GM19397 (cell line): ENCODE measurements around the gene KIF6.

Experiments
- ATAC-seq: cut with Tn5 transposase; IDR thresholded peaks from one replicate; pipeline ENCODE4 v1.9.1; 2021; ENCODE audit warnings: mild to moderate bottlenecking, moderate library complexity; ENCODE audit not compliant: unreplicated experiment

The KIF6 gene

DNA sequence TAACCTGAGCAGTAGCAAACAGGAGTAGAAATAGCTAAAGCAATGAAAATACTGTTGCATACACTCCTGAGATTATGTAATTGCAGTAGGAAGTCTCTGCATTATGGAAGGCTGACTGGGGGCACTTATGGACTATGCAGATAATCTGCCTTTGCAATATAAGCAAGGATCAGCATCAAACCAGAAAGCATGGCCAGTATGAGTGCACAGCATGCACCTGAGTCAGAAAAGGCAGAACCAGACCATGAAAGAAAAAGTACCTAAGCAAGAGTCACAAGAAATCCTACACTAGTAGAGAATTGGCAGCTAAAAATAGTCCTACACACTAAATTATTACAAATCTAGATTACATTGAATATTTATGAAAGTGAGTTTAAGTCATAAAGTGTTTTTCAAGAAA, 164.3 kb downstream of the KIF6 start:
- ATAC-seq, result no peak

DNA sequence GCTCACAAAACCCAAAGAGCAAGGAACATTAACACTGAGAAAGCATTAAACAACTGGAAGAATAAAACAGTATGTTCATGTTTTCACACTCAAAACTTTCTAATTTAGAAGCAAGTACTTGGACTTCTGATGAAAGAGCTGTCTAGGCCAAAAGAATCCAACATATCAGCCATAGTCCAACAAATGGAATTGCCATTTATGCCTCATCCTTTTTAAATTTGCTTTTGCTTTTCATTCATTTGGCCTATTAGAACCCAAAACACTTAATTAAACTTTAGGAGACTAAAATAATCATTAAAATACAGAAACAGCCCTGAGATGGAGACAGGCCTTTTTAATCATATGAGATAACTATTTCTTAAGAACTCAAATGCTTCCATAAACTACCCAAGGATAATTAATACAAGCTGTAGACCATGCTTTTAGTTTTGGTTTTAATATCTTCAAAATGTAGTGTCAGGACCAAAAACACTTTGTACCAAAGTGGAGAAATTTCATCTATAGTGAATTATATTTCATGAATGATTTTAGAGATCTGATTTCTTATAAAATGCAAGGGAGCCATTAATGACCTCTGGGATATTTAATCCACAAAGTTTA, 166.5 kb downstream of the KIF6 start:
- no peak for ATAC-seq

GRCh38 chr6:39558079-39558478, 167.1 kb downstream of the KIF6 start:
- ATAC-seq, result no peak

GRCh38 chr6:39555136-39555535, 170.1 kb downstream of the KIF6 start:
- no peak for ATAC-seq

GRCh38 chr6:39553860-39554802, 171.1 kb downstream of the KIF6 start:
- ATAC-seq, result no peak

DNA sequence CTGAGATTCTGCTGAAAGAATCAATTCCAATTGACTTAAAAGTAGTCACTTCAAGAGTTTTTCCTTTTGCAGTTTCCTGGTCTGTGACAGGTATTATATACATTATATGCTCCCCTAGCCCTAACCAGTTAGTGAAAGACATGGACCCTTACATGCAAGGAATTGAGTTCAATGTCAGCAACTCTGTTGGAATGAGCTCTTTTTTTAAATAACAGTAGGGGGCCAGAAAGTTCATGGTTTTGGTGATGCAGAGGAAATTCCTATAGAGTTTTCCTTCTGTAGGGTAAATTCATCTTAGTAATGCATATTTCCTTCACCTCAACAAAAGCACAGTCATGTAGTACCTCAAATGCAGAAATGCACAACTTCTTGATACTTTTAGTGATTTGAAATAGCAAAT, 172.2 kb downstream of the KIF6 start:
- ATAC-seq, result no peak

DNA sequence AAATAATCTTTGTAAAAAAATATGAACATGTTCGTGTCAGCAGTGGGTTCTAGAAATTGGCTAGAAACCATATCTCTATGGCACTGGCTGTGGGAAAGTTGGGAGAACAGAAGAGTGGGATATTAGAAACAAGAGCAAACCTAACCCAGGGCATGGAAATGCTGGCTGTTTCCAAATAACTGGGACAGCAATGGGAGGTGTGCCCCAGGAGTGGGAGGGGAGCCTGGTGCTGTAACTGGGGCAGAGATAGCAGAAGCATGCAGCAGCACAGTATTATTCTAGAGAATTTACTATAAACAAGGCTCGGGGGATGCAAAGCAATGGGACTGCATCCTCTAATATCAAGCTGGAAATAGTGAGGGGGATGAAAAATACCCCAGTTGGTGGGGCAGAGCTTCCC, 175.0 kb downstream of the KIF6 start:
- ATAC-seq, result no peak

DNA sequence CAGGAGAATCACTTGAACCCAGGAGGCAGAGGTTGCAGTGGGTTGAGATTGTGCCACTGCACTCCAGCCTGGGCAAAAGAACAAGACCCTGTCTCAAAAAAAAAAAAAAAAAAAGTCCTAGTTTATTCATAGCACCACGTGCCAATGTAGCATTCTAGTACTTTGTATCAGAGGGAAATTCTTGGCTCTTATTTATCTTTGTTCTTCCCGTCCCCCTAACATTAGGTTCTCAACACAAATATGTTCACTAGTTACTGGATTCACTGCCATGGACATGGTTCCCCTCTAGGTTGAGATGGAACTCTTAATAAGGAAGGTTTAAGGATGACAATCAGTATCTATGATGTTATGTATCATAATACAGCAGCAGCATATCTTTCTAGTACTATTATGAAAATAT, 178.5 kb downstream of the KIF6 start:
- ATAC-seq, result no peak

DNA sequence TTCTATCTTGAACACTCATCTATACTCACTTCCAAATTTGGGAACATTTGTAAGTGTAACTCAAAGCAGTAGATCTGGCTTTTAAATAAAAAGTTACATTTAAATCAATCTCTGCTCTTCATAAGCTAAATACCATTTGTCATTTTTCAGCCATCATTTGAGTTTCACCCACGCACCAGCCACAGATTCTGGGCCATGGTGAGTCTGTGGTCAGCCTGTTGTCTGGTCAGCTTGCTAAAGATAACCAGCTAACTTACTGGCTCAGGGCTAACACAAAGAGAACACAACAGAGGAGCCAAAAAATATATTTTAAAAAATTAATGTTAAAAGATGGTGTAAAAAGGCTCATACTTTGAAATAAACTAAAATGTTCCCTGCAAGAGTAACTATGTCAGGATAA, 181.3 kb downstream of the KIF6 start:
- no peak for ATAC-seq

DNA sequence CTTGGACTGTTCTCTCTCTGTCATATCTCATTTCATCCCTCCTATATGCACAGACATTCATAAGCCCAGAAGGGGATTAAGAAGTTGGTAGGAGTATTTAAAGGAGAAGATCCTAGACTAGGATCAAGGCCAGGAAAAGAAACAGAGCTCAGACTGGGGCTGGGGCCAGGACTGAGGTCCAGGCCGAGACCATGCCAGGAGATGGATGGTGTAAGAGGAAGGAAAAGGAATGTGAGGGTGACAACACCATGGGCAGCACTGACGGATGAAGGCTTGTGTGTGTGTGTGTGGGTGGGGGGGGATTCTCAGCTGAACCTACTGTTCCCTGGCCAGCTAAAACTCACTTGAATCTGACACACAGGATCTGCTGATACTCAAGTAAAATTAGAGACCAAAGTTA, 182.1 kb downstream of the KIF6 start:
- ATAC-seq, result no peak

DNA sequence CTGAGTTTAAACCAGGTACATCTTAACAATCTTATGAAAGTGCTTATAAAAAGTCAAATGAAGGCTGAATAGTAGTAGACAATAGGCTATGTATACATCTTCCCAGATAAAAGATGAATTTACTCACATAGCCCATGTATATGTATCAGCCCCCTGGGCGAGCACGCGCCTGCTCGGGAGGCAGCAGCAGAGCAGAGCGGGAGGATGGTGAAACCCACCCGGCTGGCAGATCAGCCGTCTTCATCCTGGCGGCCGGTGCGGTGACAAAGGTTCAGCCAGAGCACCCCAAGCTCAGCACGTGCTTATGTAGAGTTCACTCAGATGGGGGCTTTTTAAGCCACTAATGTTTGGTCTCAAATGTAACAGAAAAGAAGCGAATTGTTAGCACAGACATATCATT, 184.8 kb downstream of the KIF6 start:
- no peak for ATAC-seq

- ATAC-seq, result peak; percentile 94
These were observed 194.9 kb downstream of the KIF6 start for GRCh38 chr6:39530201-39530759.

DNA sequence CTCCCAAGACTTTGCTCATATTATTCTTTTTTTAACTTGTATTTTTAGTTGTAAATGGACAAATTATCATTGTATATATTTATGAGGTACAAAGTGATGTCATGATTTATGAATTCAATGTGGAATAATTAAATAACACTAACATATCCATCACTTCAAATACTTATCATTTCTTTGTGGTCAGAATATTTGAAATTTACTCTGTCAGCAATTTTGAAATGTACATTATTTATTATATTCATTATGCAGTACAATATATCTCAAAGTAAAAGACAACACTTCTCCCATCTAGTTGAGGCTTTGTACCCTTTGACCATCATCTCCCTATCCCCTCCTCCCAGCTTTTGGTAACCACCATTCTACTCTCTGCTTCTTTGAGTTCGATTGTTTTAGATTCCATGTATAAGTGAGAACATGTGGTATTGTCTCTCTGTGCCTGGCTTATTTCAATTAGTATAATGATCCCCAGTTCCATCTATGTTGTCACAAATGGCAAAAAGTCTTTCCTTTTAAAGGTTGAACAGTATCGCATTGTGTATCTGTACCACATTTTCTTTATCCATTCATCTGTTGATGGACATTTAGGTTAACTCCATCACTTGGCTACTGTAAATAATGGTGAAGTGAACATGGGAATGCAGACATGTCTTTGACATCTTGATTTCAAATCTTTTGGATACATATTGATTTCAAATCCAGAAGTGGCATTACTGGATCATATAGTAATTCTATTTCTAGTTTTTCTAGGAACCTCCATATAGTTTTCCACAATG, 197.2 kb downstream of the KIF6 start:
- ATAC-seq, result no peak

- ATAC-seq, result no peak
These were observed 201.2 kb downstream of the KIF6 start for GRCh38 chr6:39524007-39524406.

DNA sequence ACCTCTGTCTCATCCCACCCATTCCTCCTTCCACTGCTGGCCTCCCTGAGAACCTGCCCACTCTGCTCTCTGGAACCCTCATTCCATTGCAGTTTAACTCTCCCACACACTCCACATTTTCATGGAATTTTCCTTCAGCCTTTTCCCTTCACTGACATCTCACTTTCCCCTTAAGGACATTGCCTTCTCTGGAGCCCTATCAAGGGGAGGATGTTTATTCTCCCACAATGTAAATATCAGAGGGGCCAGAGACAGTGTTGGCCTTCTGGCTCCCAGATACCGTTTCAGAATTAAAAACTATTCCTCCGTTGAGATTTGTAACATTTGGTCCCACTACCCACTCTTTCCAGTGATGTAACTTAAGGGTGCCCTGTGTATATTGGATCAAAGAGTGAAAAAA, 203.2 kb downstream of the KIF6 start:
- no peak for ATAC-seq

- no peak for ATAC-seq
These were observed 204.3 kb downstream of the KIF6 start for GRCh38 chr6:39520916-39521315.

- no peak for ATAC-seq
These were observed 204.8 kb downstream of the KIF6 start for GRCh38 chr6:39520411-39520810.

DNA sequence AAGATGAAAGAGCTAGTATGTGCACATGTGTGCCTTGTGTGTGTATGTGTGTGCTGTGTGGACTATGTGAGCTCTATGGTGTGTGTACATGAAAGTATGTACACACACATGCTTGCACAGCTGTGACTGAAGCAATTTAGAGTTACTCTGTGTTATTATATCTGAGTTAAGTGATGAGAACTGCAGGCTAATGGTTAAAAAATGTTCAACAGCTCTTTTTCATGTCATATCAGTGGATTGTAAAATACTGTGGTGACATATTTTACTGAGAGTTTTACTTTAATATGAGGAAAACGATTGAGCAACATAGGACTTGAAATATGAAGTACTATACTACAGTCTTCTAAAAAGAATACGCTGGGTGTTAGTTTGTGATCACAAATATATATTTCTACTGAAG, 207.0 kb downstream of the KIF6 start:
- no peak for ATAC-seq

DNA sequence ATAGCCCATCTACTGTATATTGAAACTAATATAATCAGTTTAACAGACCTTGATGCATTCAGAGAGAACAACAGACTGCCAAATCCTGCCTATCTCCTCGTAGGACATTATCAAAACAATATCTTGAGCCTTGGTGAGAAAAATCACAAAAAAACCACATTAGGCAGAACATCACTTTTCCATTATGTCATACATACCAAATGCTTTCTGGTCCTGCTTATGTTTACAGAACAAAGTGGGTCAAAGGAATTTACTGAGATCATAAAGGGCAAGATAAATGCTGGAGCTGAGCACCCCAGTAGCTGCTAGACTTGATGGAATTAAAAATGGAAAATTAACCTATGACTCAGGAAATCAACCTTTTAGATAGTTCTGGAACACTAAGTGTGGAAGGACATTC, 207.5 kb downstream of the KIF6 start:
- ATAC-seq, result no peak

DNA sequence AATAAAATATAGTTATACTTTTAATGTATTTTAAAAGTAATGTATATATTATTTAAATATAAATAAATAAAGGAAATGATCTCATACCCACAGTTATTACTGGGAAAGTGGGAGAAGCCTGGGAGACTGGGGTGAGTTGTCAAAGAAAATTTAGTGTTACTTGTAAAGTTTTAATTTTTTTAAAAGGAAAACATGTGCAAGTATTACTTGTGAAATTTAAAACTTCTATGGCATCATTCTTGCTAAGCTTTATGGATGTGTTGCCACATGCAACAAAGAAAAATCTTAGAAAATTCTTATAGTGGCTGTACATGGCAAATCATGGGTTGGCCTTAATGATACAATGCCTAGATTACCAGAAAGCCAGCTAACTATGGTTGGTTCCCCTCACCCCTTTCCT, 208.7 kb downstream of the KIF6 start:
- ATAC-seq, result no peak

DNA sequence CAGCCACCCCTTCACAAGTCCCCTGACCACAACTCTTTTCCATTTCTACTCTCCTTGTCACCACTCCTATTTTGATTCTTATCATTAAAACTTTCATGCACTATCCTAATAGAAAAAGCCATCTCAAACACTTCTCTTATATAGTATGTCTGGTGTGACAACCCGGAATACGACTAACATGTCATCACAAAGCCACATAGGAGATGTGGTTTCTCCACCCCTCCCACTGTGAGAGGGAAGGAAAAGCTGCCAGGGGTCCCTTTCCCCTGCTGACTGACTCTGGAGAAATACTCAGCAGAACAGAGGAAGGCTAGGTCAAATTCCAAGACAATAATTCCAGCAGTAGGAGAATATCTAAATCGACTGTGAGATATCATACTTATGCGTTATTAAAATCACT, 209.7 kb downstream of the KIF6 start:
- no peak for ATAC-seq
